ENCODE results near the gene MOB3A.

DNA sequence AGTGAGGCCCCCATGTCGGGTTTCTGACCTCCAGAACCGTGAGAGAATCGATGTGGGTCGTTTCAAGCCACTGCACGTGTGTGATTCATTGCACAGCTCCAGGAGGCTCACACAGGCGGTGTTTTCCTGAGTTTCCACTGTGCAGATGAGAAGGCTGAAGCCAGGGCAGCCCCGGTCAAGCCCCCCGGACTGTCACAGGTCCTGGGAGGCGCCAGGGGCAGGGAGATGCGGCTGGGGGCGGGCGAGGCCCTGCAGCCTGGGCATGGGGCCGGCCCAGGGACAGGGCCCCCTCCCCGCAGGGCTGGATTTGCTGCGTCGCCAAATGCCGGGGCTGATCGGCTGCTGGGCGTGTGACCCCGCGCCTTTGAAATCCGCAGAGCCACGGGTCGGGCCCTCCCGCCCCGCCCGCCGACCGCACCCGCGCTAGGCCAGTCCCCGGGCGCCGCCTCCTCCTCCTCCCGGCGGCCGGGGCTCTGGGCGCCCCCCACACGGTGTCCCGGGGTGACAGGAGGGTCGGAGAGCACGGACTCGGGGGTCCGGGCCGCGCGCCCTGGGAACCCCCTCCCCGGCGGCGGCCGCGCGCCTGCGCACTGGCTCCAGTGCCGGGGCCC, 35.1 kb downstream of the MOB3A start:
- TF ChIP-seq, protein P1, sequence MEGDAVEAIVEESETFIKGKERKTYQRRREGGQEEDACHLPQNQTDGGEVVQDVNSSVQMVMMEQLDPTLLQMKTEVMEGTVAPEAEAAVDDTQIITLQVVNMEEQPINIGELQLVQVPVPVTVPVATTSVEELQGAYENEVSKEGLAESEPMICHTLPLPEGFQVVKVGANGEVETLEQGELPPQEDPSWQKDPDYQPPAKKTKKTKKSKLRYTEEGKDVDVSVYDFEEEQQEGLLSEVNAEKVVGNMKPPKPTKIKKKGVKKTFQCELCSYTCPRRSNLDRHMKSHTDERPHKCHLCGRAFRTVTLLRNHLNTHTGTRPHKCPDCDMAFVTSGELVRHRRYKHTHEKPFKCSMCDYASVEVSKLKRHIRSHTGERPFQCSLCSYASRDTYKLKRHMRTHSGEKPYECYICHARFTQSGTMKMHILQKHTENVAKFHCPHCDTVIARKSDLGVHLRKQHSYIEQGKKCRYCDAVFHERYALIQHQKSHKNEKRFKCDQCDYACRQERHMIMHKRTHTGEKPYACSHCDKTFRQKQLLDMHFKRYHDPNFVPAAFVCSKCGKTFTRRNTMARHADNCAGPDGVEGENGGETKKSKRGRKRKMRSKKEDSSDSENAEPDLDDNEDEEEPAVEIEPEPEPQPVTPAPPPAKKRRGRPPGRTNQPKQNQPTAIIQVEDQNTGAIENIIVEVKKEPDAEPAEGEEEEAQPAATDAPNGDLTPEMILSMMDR (optimal IDR thresholded peaks at IDR 0.05 in 1 of 3, IDR thresholded peaks at IDR 0.05 in 1 of 3, conservative IDR thresholded peaks at IDR 0.05 in 1 of 3; ENCODE audit: extremely low read depth in 1 of 3, insufficient read depth in 2 of 3, low read length in 3 of 3): no peak
- TF ChIP-seq EZH2 (IDR thresholded peaks at IDR 0.05; ENCODE audit: low read length): no peak
